HFF-Myc (cell line): ENCODE results near the gene DHRS3.
A peak's percentile ranks its signal among the peaks of the same experiment; 100 is the strongest.
"Not testable (repeated sequence)": the region's sequence is repeated elsewhere in the genome, so short reads cannot be mapped to it uniquely, and the experiment has no call there.

Experiments
- DNase-seq: peaks from one replicate; pipeline ENCODE4 v3.0.0-alpha.2; 2011; ENCODE audit warnings: low read depth; ENCODE audit errors: extremely low read depth
- H3K4me3 ChIP-seq: replicated peaks from 2 replicates; pipeline ENCODE4 v1.5.1; 2011; ENCODE audit warnings: low read depth, mild to moderate bottlenecking, control low read depth, low read length
- TF ChIP-seq, protein P1 (sequence below): IDR thresholded peaks from 2 replicates; pipeline ENCODE4 v1.5.1; 2012; ENCODE audit warnings: mild to moderate bottlenecking, low read depth, low read length, control low read depth; ENCODE audit errors: missing control alignments

The DHRS3 gene

DNA sequence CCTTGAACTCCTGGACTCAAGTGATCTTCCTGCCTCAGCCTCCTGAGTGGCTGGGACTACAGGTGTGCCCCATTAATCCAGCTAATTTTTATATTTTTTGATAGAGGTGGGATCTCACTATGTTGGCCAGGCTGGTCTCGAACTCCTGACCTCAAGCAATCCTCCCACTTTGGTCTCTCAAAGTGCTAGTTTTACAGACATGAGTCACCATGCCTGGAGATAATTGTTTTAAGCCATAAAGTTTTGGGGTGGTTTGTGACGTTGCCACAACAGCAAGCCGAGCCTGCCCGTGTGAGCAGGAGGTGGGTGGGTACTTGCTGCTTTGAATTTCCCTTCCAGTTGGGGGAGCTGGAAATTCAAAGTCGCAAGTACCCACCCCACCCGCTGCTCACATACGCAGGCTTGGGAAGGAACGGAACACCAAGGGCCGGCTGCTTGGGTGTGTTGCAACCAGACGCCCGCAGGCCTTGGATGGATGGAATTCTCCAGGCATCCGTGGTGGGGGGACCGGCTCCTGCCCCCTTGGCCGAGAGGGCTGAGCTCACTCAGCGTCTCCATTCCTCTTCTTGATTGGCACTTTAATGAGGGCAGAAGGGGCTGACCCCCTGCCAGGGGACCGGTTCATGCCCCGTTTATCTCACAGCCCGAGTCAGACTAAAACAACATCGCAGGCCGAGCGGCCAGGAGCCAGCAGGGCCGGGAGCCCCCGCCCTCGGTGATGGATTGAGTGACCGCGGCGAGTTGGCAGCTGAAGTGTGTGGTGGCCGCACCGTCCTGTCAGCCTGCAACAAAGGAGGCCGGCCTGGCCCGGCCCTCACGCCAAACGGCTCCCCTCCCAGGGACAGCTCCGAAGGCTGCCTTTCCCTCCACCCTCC is 78.1 kb downstream of the DHRS3 start:
- DNase-seq, result peak; percentile 66
- no peak overlapping the region for H3K4me3 ChIP-seq
- TF ChIP-seq, protein P1, sequence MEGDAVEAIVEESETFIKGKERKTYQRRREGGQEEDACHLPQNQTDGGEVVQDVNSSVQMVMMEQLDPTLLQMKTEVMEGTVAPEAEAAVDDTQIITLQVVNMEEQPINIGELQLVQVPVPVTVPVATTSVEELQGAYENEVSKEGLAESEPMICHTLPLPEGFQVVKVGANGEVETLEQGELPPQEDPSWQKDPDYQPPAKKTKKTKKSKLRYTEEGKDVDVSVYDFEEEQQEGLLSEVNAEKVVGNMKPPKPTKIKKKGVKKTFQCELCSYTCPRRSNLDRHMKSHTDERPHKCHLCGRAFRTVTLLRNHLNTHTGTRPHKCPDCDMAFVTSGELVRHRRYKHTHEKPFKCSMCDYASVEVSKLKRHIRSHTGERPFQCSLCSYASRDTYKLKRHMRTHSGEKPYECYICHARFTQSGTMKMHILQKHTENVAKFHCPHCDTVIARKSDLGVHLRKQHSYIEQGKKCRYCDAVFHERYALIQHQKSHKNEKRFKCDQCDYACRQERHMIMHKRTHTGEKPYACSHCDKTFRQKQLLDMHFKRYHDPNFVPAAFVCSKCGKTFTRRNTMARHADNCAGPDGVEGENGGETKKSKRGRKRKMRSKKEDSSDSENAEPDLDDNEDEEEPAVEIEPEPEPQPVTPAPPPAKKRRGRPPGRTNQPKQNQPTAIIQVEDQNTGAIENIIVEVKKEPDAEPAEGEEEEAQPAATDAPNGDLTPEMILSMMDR, result no peak

DNA sequence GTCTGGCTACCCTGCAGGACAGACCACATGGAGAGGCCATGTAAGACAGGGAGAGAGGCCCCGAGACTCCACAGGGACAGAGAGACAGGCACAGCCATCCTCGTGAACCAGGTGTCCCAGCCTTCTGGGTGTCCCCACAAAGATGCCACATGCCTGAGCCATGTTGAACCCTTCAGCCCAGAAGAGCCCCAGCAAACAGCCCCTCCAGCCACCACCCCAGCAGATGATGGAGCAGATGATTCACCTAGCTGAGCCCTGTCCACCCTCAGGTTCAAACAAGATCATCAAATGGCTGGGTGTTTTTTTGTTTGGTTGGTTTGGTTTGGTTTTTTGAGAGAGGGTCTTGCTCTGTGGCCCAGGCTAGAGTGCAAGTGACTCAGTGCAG is 78.7 kb downstream of the DHRS3 start:
- no peak for DNase-seq
- H3K4me3 ChIP-seq, result no peak overlapping the region
- TF ChIP-seq, protein P1, result no peak

DNA sequence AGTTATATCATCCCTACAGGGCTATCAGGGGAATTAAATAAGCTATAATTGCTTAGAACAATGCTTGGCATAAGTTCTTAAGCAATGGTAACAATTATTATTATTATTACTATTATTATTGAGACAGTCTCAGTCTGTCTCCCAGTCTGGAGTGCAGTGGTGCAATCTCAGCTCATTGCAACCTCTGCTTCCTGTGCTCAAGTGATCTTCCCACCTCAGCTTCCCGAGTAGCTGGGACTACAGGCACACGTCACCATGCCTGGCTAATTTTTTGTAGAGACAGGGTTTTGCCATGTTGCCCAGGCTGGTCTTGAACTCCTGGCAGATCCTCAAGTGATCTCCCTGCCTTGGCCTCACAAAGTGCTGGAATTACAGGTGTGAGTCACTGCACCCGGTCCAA is 79.5 kb downstream of the DHRS3 start:
- not testable (repeated sequence) for H3K4me3 ChIP-seq, DNase-seq

DNA sequence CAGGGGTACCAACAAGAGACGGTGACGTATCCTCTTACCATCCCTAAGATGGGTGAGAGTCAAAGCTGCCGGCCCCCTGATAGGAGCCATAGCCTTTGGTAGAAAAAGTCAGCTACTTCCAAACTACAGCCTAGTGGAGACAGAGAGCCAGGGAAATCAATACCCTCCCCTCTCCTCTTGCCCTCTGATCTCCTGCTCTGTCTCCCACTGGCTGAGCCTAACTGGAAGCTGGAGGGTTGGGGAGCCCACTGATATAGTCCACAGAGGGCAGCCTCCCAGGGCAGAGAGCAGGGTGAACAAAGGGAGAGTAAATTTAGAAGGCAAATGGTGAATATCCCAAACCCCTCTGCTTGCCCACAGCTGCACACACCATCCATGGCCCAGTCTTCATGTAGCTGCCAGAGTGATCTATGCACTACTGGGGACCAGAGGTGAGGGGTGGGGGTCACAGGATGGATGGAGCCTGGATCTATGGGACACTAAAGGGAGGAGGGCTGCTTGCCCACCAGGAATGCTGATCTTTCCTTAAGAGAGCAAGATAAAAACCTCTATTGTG is 80.0 kb downstream of the DHRS3 start:
- H3K4me3 ChIP-seq, result no peak overlapping the region
- TF ChIP-seq, protein P1, result no peak
- no peak for DNase-seq

DNA sequence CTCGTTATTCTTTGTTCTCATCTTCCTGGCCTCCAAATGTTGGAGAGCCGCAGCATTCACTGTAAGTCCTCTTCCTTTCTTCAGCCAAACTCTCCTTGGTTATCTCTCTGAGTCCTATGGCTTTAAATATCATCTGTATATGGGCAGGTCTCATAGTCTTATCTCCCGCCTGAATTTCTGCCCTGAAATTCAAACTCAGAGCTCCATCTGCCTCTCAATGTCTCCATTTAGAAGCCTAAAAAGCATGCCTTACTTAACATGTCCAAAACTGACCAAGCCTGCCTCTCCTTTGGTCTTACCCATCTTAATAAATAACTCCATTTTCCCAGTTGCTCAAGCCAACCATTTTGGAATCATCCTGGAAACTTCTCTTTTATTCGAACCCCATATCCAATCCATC is 80.7 kb downstream of the DHRS3 start:
- DNase-seq, result no peak
- no peak overlapping the region for H3K4me3 ChIP-seq
- TF ChIP-seq, protein P1, result no peak

DNA sequence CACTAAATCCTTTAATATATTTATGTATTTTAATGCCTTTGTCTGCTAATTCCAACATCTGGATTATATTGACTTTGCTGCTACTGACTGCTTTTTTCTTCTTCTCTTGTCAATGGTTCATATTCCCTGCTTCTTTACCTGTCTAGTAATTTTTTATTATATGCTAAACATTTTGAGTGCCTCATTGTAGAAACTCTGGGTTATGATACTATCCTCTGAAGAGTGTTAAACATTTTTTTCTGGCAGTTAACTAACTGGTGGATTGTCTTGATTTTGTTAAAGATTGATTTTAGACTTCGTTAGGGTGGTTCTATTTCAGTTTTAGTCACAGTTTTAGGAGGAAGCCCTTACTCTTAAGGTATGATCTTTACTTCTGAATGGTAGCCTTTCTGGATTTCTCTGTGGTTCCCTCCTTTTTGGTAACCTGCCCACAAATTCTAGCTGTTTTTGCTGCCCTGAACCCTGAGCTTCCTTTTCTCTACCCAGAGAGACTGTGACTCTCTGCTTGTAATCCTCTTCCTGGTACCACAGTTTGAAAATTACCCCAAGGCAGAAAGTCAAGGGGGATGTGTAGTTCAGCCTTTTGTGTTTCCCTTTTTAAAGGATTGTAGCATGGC is 81.9 kb downstream of the DHRS3 start:
- TF ChIP-seq, protein P1, result no peak
- H3K4me3 ChIP-seq, result no peak overlapping the region
- DNase-seq, result no peak
